SW 1271 (cell line): Measurements from ENCODE around the gene HSFX2.
A peak's percentile ranks its signal among the peaks of the same experiment; 100 is the strongest.
"Not testable (repeated sequence)": the region's sequence is repeated elsewhere in the genome, so short reads cannot be mapped to it uniquely, and the experiment has no call there.

Experiments used
- DNase-seq, 2 experiments: peaks; one replicate each; lab custom pipeline; 2025; lab: John Stamatoyannopoulos, UW

The HSFX2 gene

GRCh38 chrX:149595214-149595613, at the start of gene HSFX2:
HSFX2 (minus strand) TSS chrX:149595314; CDS start chrX:149594700, 614 bp downstream.
- DNase-seq = not testable (repeated sequence)

DNA sequence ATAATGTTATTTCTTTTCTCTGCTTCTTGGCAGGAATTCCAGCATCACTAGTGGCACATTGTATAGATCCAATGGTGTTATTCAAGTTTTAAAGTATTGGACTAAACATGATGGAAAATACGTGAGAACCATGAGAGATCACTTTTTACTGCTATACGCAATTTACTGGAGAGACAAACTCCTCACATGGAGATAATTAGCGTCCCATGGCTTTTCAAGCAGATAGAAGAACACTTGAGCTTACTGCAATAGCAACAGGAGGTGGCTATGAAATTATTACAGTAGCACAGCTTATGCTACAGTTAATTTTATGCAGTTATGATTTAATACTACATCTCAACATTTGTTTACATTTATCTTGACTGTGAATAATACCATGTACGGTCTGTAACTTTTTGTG, 48.4 kb upstream of the HSFX2 start:
- no peak for DNase-seq

- DNase-seq = no peak
Measured at GRCh38 chrX:149641835-149642234, 46.7 kb upstream of the HSFX2 start.

GRCh38 chrX:149641432-149641831, 46.3 kb upstream of the HSFX2 start:
- DNase-seq = no peak

GRCh38 chrX:149639568-149639967, 44.5 kb upstream of the HSFX2 start:
- no peak for DNase-seq

- DNase-seq = no peak
Measured at GRCh38 chrX:149638860-149639259, 43.7 kb upstream of the HSFX2 start.

DNA sequence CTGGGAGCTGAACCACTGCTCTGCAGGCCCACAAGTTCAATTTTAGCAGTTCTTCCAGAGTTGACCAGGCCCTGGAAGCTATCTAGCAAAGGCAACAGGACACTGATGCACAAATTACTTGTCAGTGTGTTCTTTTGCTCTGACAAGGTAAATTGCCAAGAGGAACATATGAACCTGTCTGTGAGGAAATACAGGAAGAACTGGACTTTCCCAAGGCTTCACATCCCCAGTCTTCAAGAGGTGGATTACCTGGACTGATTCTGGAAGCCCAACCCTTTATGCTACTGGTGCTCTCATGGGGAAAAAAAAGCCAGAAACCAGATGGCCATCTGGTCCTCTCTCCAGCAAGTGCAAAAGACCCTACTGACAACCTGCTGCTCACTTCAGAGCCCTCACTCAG, 38.4 kb upstream of the HSFX2 start:
- no peak for DNase-seq

DNA sequence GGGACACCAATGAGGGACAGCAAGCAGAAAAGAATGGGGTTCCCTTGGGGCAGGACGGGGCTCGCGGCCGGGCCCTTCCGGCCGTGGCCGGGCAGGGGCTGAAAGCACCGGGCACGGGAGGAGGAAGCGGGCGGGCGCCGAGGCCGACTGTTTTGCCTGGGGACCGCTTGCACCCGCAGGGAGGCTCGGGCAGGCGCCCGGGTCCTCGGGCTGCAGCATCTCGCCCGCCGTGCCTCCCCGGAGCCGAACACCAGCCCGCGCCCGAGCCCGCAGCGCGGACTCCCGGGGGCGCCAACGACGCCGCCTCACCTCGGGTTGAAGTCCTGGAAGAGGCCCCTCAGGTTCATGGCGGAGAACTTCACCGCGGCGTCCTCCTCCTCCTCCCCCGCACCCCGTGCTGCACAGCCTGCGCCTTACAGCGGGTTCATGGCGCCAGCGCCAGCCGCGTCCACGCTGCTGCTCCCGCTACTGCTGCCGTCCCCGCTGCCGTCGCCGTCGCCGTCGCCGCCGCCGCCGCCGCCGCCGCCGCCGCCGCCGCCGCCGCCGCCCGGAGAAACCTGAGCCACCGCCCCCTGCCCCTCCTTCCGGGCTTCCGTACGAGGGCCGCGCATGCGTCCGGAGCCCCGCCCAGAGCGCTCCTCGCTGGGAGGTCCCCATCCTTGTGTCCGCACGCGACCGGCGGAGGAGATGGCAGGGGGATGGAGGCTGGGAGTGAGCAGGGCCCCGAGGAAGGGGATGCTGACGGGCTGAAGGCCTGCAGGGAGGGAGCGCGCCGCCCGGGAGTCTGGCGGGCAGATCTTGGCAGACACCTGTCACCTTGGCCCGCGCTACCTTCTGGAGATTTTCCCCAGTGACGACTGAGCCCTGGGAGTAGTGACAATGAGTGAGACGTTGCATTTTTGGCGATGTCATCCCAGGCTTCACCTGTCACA, 36.4 kb upstream of the HSFX2 start, which contains the start of gene TMEM185A:
Gene TMEM185A (minus strand): TSS at position 559 of the 932 bp plus-strand sequence. CDS start 212 bp downstream, at position 347.
- DNase-seq = peak in 1 of 2 experiments; percentile 48

- peak in 1 of 2 experiments; percentile 19 for DNase-seq
Measured at GRCh38 chrX:149630681-149631233, 35.6 kb upstream of the HSFX2 start.

DNA sequence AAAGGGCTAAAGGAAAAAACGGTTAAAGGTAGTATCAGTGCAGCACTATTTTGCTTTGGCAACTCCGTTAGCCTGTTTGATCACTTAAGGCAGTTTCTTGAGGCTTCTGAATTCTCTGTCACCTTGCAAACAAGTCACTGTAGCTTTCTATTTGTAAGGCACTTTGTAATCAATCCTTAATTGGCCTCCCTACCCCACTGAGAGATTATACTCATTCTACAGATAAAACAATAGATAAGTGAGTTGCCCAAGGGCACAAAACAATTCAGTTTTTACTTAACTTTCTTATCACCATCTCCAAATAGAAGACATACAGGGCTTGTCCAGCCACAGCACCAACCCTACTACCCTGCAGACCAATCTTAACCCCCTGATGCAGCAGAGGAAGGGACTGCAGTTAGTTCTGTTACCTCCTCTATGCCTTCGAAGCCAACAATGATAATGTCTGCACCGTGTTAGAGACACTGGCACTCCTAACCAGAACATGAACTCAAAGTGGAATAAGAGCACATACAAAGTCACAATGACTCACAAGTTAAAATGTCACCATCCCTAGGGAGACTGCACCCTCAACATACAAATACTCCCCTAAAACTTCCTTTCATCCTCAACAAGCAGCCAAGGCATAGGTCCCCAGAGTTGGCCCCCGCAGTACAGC, 34.7 kb upstream of the HSFX2 start:
- DNase-seq = no peak

GRCh38 chrX:149628768-149629167, 33.7 kb upstream of the HSFX2 start:
- no peak for DNase-seq

- no peak for DNase-seq
Measured at GRCh38 chrX:149628280-149628679, 33.2 kb upstream of the HSFX2 start.

DNA sequence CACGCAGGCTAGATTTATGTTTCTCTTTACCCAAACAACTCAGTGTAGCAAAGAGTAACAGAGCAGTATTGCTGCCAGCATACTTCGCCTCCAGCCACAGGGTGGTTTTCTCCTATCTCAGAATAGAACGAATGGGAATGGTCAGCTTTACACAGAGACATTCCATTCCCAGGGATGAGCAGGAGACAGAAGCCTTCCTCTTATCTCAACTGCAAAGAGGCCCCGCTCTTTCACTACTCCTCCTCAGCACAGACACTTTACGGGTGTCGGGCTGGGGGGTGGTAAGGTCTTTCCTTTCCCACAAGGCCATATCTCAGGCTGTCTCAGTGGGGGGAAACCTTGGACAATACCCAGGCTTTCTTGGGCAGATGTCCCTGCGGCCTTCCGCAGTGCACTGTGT, 31.7 kb upstream of the HSFX2 start:
- not testable (repeated sequence) for DNase-seq

GRCh38 chrX:149619662-149620061, 24.5 kb upstream of the HSFX2 start:
- DNase-seq = not testable (repeated sequence)

- no peak for DNase-seq
Measured at GRCh38 chrX:149618871-149619270, 23.8 kb upstream of the HSFX2 start.

GRCh38 chrX:149611623-149612175, 16.6 kb upstream of the HSFX2 start:
- DNase-seq = no peak

DNA sequence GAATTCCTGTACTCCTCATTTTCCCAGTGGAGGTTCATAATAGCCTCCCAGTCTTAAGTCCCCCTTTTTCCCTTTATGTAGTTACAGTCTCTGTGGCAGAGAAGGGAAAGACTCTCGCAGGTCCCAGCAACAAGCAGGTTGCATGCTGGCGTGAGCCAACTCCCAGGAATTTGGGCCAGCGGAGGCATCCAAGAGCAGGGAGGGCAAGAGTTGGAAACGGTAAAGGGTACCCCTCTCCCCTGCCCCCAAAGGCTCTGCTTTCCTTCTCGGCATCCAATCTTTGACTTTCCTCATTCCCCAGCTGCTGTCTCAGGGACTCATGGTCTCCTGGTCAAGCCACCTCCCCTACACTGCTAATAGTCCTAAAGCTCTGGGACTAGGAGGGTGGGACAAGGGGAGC, 15.4 kb upstream of the HSFX2 start:
- no peak for DNase-seq

DNA sequence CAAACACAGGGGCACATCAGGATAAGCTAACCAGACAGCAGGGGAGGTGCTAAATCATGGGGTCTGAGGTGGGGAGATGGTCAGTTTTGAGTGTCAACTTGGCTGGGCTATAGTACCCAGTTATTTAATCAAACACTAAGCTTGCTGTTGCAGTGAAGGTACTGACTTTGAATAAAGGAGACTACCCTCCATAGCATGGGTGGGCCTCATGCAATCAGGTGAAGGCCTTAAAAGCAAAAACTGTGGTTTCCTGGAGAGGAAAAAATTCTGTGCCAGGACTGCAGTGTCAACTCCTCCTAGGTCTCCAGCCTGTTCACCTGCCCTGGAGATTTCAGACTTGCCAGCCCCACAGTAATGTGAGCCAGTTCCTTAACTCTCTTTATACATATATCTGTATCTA, 12.6 kb upstream of the HSFX2 start:
- no peak for DNase-seq

GRCh38 chrX:149605248-149605885, 10.3 kb upstream of the HSFX2 start:
- DNase-seq = not testable (repeated sequence)

DNA sequence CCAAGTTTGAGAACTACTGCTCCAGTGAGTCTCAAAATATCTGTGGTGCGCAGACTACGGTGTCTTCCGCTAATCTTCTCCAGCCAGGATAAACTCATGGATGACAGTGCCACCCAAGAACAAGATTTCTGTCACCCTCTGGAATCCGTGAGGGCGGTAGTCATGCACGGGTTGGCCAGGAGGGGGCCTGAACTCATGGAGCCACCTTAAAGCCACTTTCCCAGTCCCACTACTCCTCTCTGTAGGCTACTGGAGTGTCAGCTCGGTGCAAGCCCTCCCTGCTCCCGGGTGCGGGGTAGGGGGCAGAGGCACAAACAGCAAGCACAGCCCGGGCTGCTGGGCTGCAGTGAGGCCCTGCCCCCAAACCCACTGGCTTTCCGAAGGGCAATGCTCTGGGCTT, 3.5 kb upstream of the HSFX2 start:
- not testable (repeated sequence) for DNase-seq

GRCh38 chrX:149595943-149596342, 829 bp upstream of the HSFX2 start:
- not testable (repeated sequence) for DNase-seq

- DNase-seq = not testable (repeated sequence)
Measured at GRCh38 chrX:149590993-149591392, 4.1 kb downstream of the HSFX2 start.
